HepG2 (cell line): ENCODE results near the gene COA3. TPM values are rescaled to one million over a fixed set of nuclear protein-coding genes. Genes with fewer than 3 reads are reported as not detected.

ENCODE experiments used
- ATAC-seq: fragments of 200-7000 bp; cut with Tn5 transposase; 3 replicates; pipeline ENCODE4 v1.9.1; 2020; ENCODE audit warnings: mild to moderate bottlenecking, moderate library complexity
- BruUV-seq: library from RNA; stranded (reverse); fragments of 400-500 nt; replicated peaks from 2 replicates; lab custom pipeline; 2021; lab: Mats Ljungman, UMichigan
- CTCF ChIA-PET: fragments of 300-600 bp; formaldehyde crosslinking; extraction: SDS; loops from one replicate; lab custom pipeline; 2021; ENCODE audit warnings: low total read pairs, inconsistent platforms, low intra/inter-chr PET ratio; lab: Yijun Ruan, JAX
- POLR2A ChIA-PET: fragments of 350-600 bp; sonication (Branson Sonifier 250); formaldehyde crosslinking; loops from one replicate; lab custom pipeline; 2020; ENCODE audit warnings: antibody characterized with exemption, inconsistent platforms; lab: Yijun Ruan, JAX
- DNase-seq: peaks from one replicate; pipeline ENCODE4 v3.0.0-alpha.2; 2015; ENCODE audit warnings: low spot score
- FAIRE-seq: peaks from 3 replicates; lab custom pipeline; 2011; peaks lifted over from hg19 to GRCh38; lab: Jason Lieb, UNC
- H2AFZ ChIP-seq: one replicate; pipeline ENCODE4 v1.6.1; 2011; ENCODE audit warnings: low read length, inconsistent platforms
- H3K27ac ChIP-seq: fragments of 300-600 bp; 3 replicates; pipeline ENCODE4 v1.8.0; 2011; ENCODE audit warnings: mixed run types, mild to moderate bottlenecking, mixed read lengths, low read length, inconsistent platforms; ENCODE audit not compliant: insufficient read depth; ENCODE audit errors: extremely low read length
- H3K27me3 ChIP-seq, 2 experiments: fragments of 200-600 bp in 1 of 2; 2 replicates in 1 of 2; 3 replicates in 1 of 2; pipeline versions ENCODE4 v1.6.0 to v1.8.0; 2011; ENCODE audit warnings: low read length in 2 of 2, mild to moderate bottlenecking in 2 of 2, moderate library complexity in 2 of 2, inconsistent platforms in 1 of 2; ENCODE audit not compliant: insufficient read depth in 2 of 2, control insufficient read depth in 1 of 2
- H3K36me3 ChIP-seq, 2 experiments: fragments of 200-600 bp in 1 of 2; replicated peaks in 1 of 2; 2 replicates in 1 of 2; 3 replicates in 1 of 2; pipeline versions ENCODE4 v1.5.1 to v1.8.0; 2011; ENCODE audit warnings: low read length in 2 of 2, inconsistent platforms in 1 of 2; ENCODE audit not compliant: insufficient read depth in 2 of 2, control insufficient read depth in 1 of 2
- H3K4me1 ChIP-seq: 2 replicates; pipeline ENCODE4 v1.5.1; 2012; ENCODE audit warnings: low read length, inconsistent platforms; ENCODE audit not compliant: insufficient read depth
- H3K4me2 ChIP-seq: 2 replicates; pipeline ENCODE4 v1.6.0; 2011; ENCODE audit warnings: low read depth, low read length, inconsistent platforms
- H3K4me3 ChIP-seq, 3 experiments: fragments of 200-600 bp in 1 of 3; sonication (generic), shearing (Covaris generic) in 1 of 3; replicated peaks in 1 of 3; 2 replicates each; pipeline ENCODE4 v1.5.1; 2011 to 2016; ENCODE audit warnings: low read length in 3 of 3, inconsistent platforms in 2 of 3, low read depth in 2 of 3, mild to moderate bottlenecking in 2 of 3, control low read depth in 1 of 3, mixed read lengths in 1 of 3; ENCODE audit not compliant: insufficient read depth in 1 of 3
- H3K79me2 ChIP-seq: one replicate; pipeline ENCODE4 v1.6.1; 2011; ENCODE audit warnings: low read length, inconsistent platforms; ENCODE audit not compliant: insufficient read depth
- H3K9ac ChIP-seq: 2 replicates; pipeline ENCODE4 v1.6.0; 2011; ENCODE audit warnings: mild to moderate bottlenecking, low read depth, low read length, inconsistent platforms; ENCODE audit not compliant: insufficient read depth
- H3K9me3 ChIP-seq: 2 replicates; pipeline ENCODE4 v1.5.1; 2012; ENCODE audit warnings: mild to moderate bottlenecking, low read length
- H4K20me1 ChIP-seq: 2 replicates; pipeline ENCODE4 v1.6.0; 2011; ENCODE audit warnings: inconsistent platforms, mild to moderate bottlenecking, low read length, moderate library complexity; ENCODE audit not compliant: insufficient read depth
- HMGXB3 ChIP-seq: sonication (generic); formaldehyde crosslinking; IDR thresholded peaks from 2 replicates; pipeline ENCODE4 v1.4.0; 2020; ENCODE audit warnings: missing genetic modification reagents, borderline replicate concordance
- HNF4G ChIP-seq, 2 experiments: sonication (generic) in 1 of 2; formaldehyde crosslinking in 1 of 2; IDR thresholded peaks; 2 replicates each; pipeline versions ENCODE4 v1.4.0 to v1.6.1; 2011 to 2020; ENCODE audit warnings: borderline replicate concordance in 2 of 2, low read depth in 2 of 2, mild to moderate bottlenecking in 2 of 2, low read length in 1 of 2, missing genetic modification reagents in 1 of 2, moderate library complexity in 1 of 2
- KLF12 ChIP-seq: sonication (generic); formaldehyde crosslinking; IDR thresholded peaks from 2 replicates; pipeline ENCODE4 v1.4.0; 2020; ENCODE audit warnings: missing genetic modification reagents, borderline replicate concordance
- MAFG ChIP-seq: sonication (generic); formaldehyde crosslinking; IDR thresholded peaks from 2 replicates; pipeline ENCODE4 v1.5.1; 2020; ENCODE audit warnings: mild to moderate bottlenecking, missing genetic modification reagents
- POLR2G ChIP-seq: fragments of 200-400 bp; formaldehyde crosslinking; IDR thresholded peaks from 2 replicates; pipeline ENCODE4 v1.6.1; 2018; ENCODE audit warnings: mild to moderate bottlenecking, low read depth, low read length, moderate library complexity
- SIN3A ChIP-seq: IDR thresholded peaks from 2 replicates; pipeline ENCODE4 v1.6.1; 2011; ENCODE audit warnings: low read depth, mild to moderate bottlenecking, control low read depth, low read length, borderline replicate concordance
- SIX4 ChIP-seq: sonication (generic); formaldehyde crosslinking; IDR thresholded peaks from 2 replicates; pipeline ENCODE4 v1.4.0; 2020; ENCODE audit warnings: missing genetic modification reagents
- ZBTB2 ChIP-seq: sonication (generic); formaldehyde crosslinking; IDR thresholded peaks from 2 replicates; pipeline ENCODE4 v1.8.0; 2022; ENCODE audit warnings: low read depth, missing genetic modification reagents
- ZBTB38 ChIP-seq: sonication (generic); formaldehyde crosslinking; IDR thresholded peaks from 2 replicates; pipeline ENCODE4 v1.5.1; 2020; ENCODE audit warnings: mild to moderate bottlenecking, missing genetic modification reagents
- ZNF20 ChIP-seq: sonication (generic); formaldehyde crosslinking; IDR thresholded peaks from 2 replicates; pipeline ENCODE4 v1.4.0; 2020; ENCODE audit warnings: mild to moderate bottlenecking, moderate library complexity, missing genetic modification reagents
- ZNF263 ChIP-seq: sonication (generic); formaldehyde crosslinking; IDR thresholded peaks from 2 replicates; pipeline ENCODE4 v1.4.0; 2020; ENCODE audit warnings: missing genetic modification reagents
- ZNF329 ChIP-seq: sonication (generic); formaldehyde crosslinking; IDR thresholded peaks from 2 replicates; pipeline ENCODE4 v1.9.0; 2021; ENCODE audit warnings: low read depth, mild to moderate bottlenecking, missing genetic modification reagents
- ZNF367 ChIP-seq: sonication (generic); formaldehyde crosslinking; IDR thresholded peaks from 2 replicates; pipeline ENCODE4 v1.4.0; 2020; ENCODE audit warnings: missing genetic modification reagents, borderline replicate concordance
- ZNF557 ChIP-seq: sonication (generic); formaldehyde crosslinking; IDR thresholded peaks from 2 replicates; pipeline ENCODE4 v1.4.0; 2020; ENCODE audit warnings: missing genetic modification reagents
- ZNF782 ChIP-seq: sonication (generic); formaldehyde crosslinking; IDR thresholded peaks from 2 replicates; pipeline ENCODE4 v1.4.0; 2020; ENCODE audit warnings: missing genetic modification reagents, mild to moderate bottlenecking, borderline replicate concordance
- WGBS: methylation state at CpG from one replicate; pipeline ENCODE4 v1.1.6; 2017; ENCODE audit warnings: low lambda C conversion rate; 5-methylcytosine and 5-hydroxymethylcytosine counted together
- in situ Hi-C: cut with HindIII; loops from 2 replicates; pipeline ENCODE4 v1.10.0; 2017; ENCODE audit warnings: low pct_unique_long_range_greater_than_20kb; ENCODE audit not compliant: extremely low pct_ligation_motif_present
- intact Hi-C: fragments of 100-400 bp; cut with micrococcal nuclease; formaldehyde crosslinking; loops from one replicate; pipeline ENCODE4 v1.10.0; 2022; ENCODE audit not compliant: unreplicated experiment
- polyA plus RNA-seq, 8 experiments: library from polyadenylated mRNA; depleted of rRNA in 3 of 8; stranded (reverse) in 7 of 8; unstranded in 1 of 8; fragments of >200 nt; fragmentation: Illumina TruSeq in 4 of 8; extraction: Trizol in 4 of 8; gene quantifications; 2 replicates each; pipeline versions ENCODE4 v1.2.1 to v1.2.3, GENCODE V29; 2011 to 2016; ENCODE audit warnings: low read depth in 4 of 8, missing spikeins in 1 of 8, mixed read lengths in 1 of 8; ENCODE audit not compliant: insufficient read depth in 1 of 8
- total RNA-seq, 5 experiments: library from RNA; depleted of rRNA; stranded (reverse); fragments of >200 nt; fragmentation: Illumina TruSeq; extraction: Trizol; gene quantifications; 2 replicates each; pipeline ENCODE4 v1.2.3, GENCODE V29; 2016; ENCODE audit warnings: low read depth in 1 of 5

Gene COA3
- total and polyA plus RNA-seq, 2 of the 13 experiments (the other 11 are each of a cell fraction or from before 2014, with no cell fraction given), result 133 to 202 TPM

- no peak for TF ChIP-seq ZNF782 (CRISPR knock-in tag)
- TF ChIP-seq, all 625 proteins: peak for 6
Observed at GRCh38 chr17:42844761-42845555, 46.5 kb upstream of the COA3 start (continued).

- H3K79me2 ChIP-seq, result no peaks in the 10 kb centered on the region
- ChIA-PET POLR2A (interaction anchor here (1.6 to 5.0 kb wide), 6 partner anchors 11 to 154 kb away, joined by 5 to 39 read pairs (median 12); partner anchors contain the start of genes BECN1, PSME3 and RPL27), CTCF (interaction anchor here (1.8 to 3.6 kb wide), 4 partner anchors 85 to 123 kb away, joined by 5 to 68 read pairs (median 18); no protein-coding TSS in a partner anchor)
- H3K4me2 ChIP-seq, result no peak within 1 kb of the TSS
- no peaks in the 10 kb centered on the region for H4K20me1 ChIP-seq
- ATAC-seq (no peak), DNase-seq (no peak), FAIRE-seq (no peak)
- peaks cover 11% of the 10 kb centered on the region; the same call in 1 of the 2 replicates for H3K4me1 ChIP-seq
- BruUV-seq, result no TSS peak
- 98% methylated on average over 4 of the region's 4 CpGs for WGBS
- H3K36me3 ChIP-seq, result peaks cover 36 to 58% of the 10 kb centered on the region in 2 experiments
- in situ Hi-C loops, result loop anchor here (5.0 to 10.0 kb wide), 2 partner anchors 83 to 141 kb away; partner anchors contain the start of genes PTGES3L and RUNDC1
- H3K9ac ChIP-seq, result no peak within 1 kb of the TSS
- no peak within 1 kb of the TSS for H3K27ac ChIP-seq
- no peaks in the 10 kb centered on the region for H3K27me3 ChIP-seq
- intact Hi-C loops, result loop anchor here (5.0 kb wide), 1 partner anchor 138 kb away; the partner anchor contains the start of genes PTGES3L and RUNDC1
- no peak within 1 kb of the TSS for H2AFZ ChIP-seq
- H3K4me3 ChIP-seq, result no peak within 1 kb of the TSS
- no peaks in the 10 kb centered on the region for H3K9me3 ChIP-seq
- TF ChIP-seq HNF4G (IDR thresholded peaks at IDR 0.05; ENCODE audit: borderline replicate concordance, low read depth, low read length) (no peak), HNF4G (CRISPR knock-in tag; IDR thresholded peaks at IDR 0.05; ENCODE audit: borderline replicate concordance, low read depth) (no peak), ZNF20 (CRISPR knock-in tag) (no peak), POLR2G (no peak), ZNF329 (CRISPR knock-in tag) (no peak), KLF12 (CRISPR knock-in tag) (no peak), MAFG (CRISPR knock-in tag) (no peak), ZNF263 (CRISPR knock-in tag) (no peak), SIN3A (no peak), ZNF557 (CRISPR knock-in tag) (no peak), HMGXB3 (CRISPR knock-in tag) (no peak), ZBTB2 (CRISPR knock-in tag) (no peak), ZBTB38 (CRISPR knock-in tag) (no peak), ZNF367 (CRISPR knock-in tag) (no peak), SIX4 (CRISPR knock-in tag) (no peak)
Observed at GRCh38 chr17:42844271-42844670, 45.8 kb upstream of the COA3 start, which contains the start of gene AOC2. Gene AOC2 (plus strand): TSS chr17:42844580. CDS start chr17:42844627, 47 bp downstream.
